Endothelial cell (in vitro differentiated cells): ENCODE results near the gene TMC3. TPM values are rescaled to one million over a fixed set of nuclear protein-coding genes. Genes with fewer than 3 reads are reported as not detected.

Experiments used
- DNase-seq: peaks from one replicate; pipeline ENCODE4 v3.0.0; 2021; ENCODE audit warnings: low spot score
- H3K27ac Mint-ChIP-seq: one replicate; pipeline ENCODE4 v1.8.0; 2021; ENCODE audit warnings: mixed read lengths, inconsistent platforms; ENCODE audit not compliant: unreplicated experiment
- H3K27me3 Mint-ChIP-seq: one replicate; pipeline ENCODE4 v1.8.0; 2021; ENCODE audit warnings: mild to moderate bottlenecking, moderate library complexity, mixed read lengths, inconsistent platforms; ENCODE audit not compliant: unreplicated experiment
- H3K36me3 Mint-ChIP-seq: one replicate; pipeline ENCODE4 v1.8.0; 2021; ENCODE audit warnings: mild to moderate bottlenecking, low read depth, mixed read lengths, inconsistent platforms; ENCODE audit not compliant: unreplicated experiment
- H3K4me1 Mint-ChIP-seq: one replicate; pipeline ENCODE4 v1.8.0; 2021; ENCODE audit warnings: mild to moderate bottlenecking, mixed read lengths, inconsistent platforms; ENCODE audit not compliant: unreplicated experiment
- H3K4me3 Mint-ChIP-seq: one replicate; pipeline ENCODE4 v1.8.0; 2021; ENCODE audit warnings: mild to moderate bottlenecking, mixed read lengths, inconsistent platforms; ENCODE audit not compliant: unreplicated experiment
- H3K9me3 Mint-ChIP-seq: one replicate; pipeline ENCODE4 v1.8.0; 2021; ENCODE audit warnings: mixed read lengths, inconsistent platforms; ENCODE audit not compliant: unreplicated experiment
- CTCF ChIP-seq: fragments of 200-600 bp; sonication (generic); IDR thresholded peaks from one replicate; pipeline ENCODE4 v1.5.0; 2021; ENCODE audit warnings: antibody characterized with exemption; ENCODE audit not compliant: unreplicated experiment
- total RNA-seq: library from RNA; stranded (reverse); fragmentation: NEBNext Ultra II Directional; extraction: Animal tissue kit (Norgen Biotek cat#: 25700); gene quantifications from one replicate; pipeline ENCODE4 v1.2.1, GENCODE V29; 2021; ENCODE audit not compliant: unreplicated experiment

The TMC3 gene
- total RNA-seq, 1 donor from 2014 or later: not detected

DNA sequence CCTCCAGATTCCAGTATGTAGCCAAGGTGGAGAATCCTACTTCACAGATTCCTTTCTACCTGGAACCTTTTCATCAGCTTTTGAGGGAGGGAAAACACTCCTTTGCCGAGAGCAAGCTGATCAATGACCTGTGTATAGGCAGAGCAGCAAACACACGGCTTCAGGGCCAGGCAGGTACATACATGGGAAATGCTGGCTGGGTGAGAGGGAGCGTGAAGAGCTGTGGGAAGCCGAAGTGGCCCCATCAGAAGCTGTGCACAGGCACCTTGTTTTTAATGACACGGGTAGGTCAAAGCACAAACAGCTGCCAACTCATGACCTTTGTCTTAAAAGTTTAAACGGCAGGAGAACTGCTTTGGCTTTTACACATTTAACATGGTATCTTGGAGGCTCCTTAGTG lies 75.4 kb downstream of the TMC3 start:
- no peak for DNase-seq
- TF ChIP-seq CTCF: no peak
- H3K27ac Mint-ChIP-seq: no peak overlapping the region
- H3K9me3 Mint-ChIP-seq: no peaks in the 10 kb centered on the region
- no peak overlapping the region for H3K4me3 Mint-ChIP-seq
- peaks cover 31% of the 10 kb centered on the region for H3K36me3 Mint-ChIP-seq
- H3K27me3 Mint-ChIP-seq: peaks cover 7% of the 10 kb centered on the region
- H3K4me1 Mint-ChIP-seq: peaks cover 50% of the 10 kb centered on the region

GRCh38 chr15:81297603-81298575 lies 76.1 kb downstream of the TMC3 start:
- Mint-ChIP-seq H3K27ac (no peak overlapping the region), H3K4me3 (peak overlapping the region; percentile 49), H3K27me3 (peaks cover 5% of the 10 kb centered on the region), H3K9me3 (no peaks in the 10 kb centered on the region), H3K36me3 (peaks cover 25% of the 10 kb centered on the region), H3K4me1 (peaks cover 44% of the 10 kb centered on the region)
- no peak for DNase-seq
- no peak for TF ChIP-seq CTCF

- H3K4me3 Mint-ChIP-seq: peak overlapping the region; percentile 79
- TF ChIP-seq CTCF: no peak
Measured at GRCh38 chr15:81297147-81297572, 76.9 kb downstream of the TMC3 start.

GRCh38 chr15:81296673-81297072 lies 77.3 kb downstream of the TMC3 start:
- TF ChIP-seq CTCF: no peak
- H3K9me3 Mint-ChIP-seq: no peaks in the 10 kb centered on the region
- H3K36me3 Mint-ChIP-seq: peaks cover 13% of the 10 kb centered on the region
- peak overlapping the region; percentile 88 for H3K27ac Mint-ChIP-seq
- peaks cover 5% of the 10 kb centered on the region for H3K27me3 Mint-ChIP-seq
- peak overlapping the region; percentile 79 for H3K4me3 Mint-ChIP-seq
- peak; percentile 16 for DNase-seq
- peaks cover 41% of the 10 kb centered on the region for H3K4me1 Mint-ChIP-seq

More at GRCh38 chr15:81297147-81297572, 76.9 kb downstream of the TMC3 start:
- peak overlapping the region; percentile 88 for H3K27ac Mint-ChIP-seq
- H3K27me3 Mint-ChIP-seq: peaks cover 5% of the 10 kb centered on the region
- peaks cover 41% of the 10 kb centered on the region for H3K4me1 Mint-ChIP-seq
- peaks cover 18% of the 10 kb centered on the region for H3K36me3 Mint-ChIP-seq
- no peaks in the 10 kb centered on the region for H3K9me3 Mint-ChIP-seq
- DNase-seq: no peak

DNA sequence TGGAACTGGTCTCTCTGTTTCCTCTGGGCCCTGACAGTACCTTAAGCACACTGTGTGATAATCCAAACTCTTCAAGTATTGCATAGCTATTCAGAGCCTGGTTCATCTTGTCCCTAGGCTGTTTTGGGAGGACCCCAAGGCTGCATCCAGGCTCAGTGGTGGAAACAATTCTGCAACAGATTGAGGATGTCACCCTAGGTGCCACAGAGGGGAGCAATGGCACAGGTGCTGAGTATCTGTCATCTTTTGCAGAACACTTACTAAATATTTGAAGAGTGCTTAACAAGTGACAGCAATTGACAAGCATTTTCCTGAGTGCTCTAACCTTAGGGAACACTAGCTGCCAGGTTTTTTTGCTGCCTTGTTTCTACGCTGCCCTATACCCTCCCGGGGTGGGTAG lies 77.8 kb downstream of the TMC3 start:
- peak overlapping the region; percentile 88 for H3K27ac Mint-ChIP-seq
- peaks cover 12% of the 10 kb centered on the region for H3K36me3 Mint-ChIP-seq
- peaks cover 41% of the 10 kb centered on the region for H3K4me1 Mint-ChIP-seq
- H3K27me3 Mint-ChIP-seq: peaks cover 5% of the 10 kb centered on the region
- no peak overlapping the region for H3K4me3 Mint-ChIP-seq
- H3K9me3 Mint-ChIP-seq: no peaks in the 10 kb centered on the region
- DNase-seq: no peak
- TF ChIP-seq CTCF: no peak
